T-helper 1 cell (primary cell): Measurements from ENCODE around the gene GNAT2.

ENCODE experiments used
- DNase-seq, 5 donors: peaks; one replicate each; pipeline ENCODE4 v3.0.0-alpha.2; 2012 to 2020

Gene GNAT2

GRCh38 chr1:109605381-109605780 is 14.0 kb downstream of the GNAT2 start:
- DNase-seq = no peak

DNA sequence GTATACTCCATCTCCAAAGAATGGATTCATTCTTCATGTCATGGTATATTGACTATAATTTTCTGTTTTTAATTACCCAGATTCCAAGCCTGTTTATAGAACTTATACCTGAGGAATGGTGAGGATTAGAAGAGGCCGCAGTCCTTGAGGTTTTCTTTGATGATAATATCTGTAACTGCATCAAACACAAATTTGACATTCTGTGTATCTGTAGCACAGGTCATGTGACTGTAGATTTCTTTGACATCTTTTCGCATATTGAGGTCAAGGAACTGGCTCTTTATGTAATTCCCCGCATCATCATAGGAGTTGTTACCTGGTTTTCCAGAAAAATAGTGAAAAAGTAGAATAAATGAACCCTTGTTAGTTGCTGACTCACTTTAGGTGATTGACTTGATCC is 16.2 kb downstream of the GNAT2 start:
- no peak for DNase-seq

- no peak for DNase-seq
Measured at GRCh38 chr1:109598655-109599054, 20.8 kb downstream of the GNAT2 start.

- no peak for DNase-seq
Measured at GRCh38 chr1:109598156-109598555, 21.3 kb downstream of the GNAT2 start.

GRCh38 chr1:109595531-109595930 is 23.9 kb downstream of the GNAT2 start:
- no peak for DNase-seq

DNA sequence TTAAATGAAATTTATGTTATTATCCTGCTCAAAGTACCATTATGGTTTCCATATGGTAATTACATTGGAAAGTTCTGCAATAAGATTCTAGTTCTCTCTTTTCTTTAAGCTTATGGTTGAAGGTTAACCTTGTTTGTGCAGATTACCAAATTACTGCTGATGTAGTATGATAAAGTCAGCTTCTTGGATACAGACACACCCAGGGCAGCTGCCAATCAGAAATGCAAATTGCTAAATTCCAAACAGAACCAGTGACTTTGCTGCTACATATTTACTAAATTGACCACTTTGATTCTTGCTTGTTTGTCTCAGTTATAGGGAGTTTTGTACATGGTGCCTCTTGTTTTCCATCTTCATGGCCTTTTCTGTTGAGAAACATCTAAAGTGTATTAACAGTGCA is 26.5 kb downstream of the GNAT2 start:
- no peak for DNase-seq

- DNase-seq = no peak
Measured at GRCh38 chr1:109589679-109590078, 29.7 kb downstream of the GNAT2 start.

GRCh38 chr1:109589177-109589576 is 30.2 kb downstream of the GNAT2 start:
- DNase-seq = no peak

DNA sequence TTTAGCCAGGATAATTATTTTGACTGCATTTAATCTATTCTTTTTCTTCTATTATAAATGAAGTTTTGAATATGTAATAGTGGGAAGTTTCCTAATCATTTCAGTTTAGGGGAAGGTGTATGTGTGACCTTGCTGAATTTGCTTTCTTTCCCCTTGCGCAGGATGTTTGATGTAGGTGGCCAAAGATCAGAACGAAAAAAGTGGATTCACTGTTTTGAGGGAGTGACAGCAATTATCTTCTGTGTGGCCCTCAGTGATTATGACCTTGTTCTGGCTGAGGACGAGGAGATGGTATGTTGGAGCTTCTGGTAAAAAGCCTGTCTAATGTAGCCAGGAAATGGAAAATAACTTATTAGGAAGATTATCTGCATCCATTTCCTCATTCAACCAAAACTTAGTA is 33.4 kb downstream of the GNAT2 start:
- no peak for DNase-seq

GRCh38 chr1:109584766-109585165 is 34.6 kb downstream of the GNAT2 start:
- DNase-seq = no peak

DNA sequence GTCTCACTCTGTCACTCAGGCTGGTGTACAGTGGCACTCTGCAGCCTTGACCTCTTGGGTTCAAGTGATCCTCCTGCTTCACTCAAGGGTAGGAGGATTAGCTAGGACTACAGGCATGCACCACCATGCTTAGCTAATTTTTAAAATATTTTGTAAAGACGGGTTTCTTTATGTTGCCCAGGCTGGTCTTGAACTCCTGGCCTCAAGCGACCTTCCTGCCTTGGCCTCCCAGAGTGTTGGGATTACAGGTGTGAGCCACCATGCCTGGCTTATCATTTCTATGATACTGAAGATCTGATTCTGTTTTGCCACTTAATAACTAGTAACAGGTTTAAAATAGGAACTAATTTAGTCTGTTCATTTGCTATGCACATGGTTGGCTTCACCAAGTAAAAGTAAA is 37.4 kb downstream of the GNAT2 start:
- no peak for DNase-seq

DNA sequence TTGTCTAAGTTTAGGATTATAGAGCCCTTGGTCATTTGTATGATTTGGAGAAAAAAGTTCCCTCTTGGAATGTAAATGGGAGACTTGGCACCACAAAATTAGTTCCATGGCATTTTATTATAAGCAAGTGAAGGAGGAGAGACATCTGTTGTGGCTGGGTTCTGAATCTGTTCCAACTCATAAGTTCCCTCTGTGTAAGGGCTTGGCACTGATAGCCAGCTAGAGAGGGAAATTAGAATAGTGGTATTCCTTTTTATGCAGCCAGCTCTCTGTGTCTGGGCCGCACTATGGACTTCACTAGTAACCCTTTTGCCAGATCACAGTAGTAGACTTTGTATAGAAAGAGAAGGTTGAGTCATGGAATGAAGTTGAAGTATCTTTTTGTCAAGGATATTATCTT is 39.9 kb downstream of the GNAT2 start:
- DNase-seq = no peak

DNA sequence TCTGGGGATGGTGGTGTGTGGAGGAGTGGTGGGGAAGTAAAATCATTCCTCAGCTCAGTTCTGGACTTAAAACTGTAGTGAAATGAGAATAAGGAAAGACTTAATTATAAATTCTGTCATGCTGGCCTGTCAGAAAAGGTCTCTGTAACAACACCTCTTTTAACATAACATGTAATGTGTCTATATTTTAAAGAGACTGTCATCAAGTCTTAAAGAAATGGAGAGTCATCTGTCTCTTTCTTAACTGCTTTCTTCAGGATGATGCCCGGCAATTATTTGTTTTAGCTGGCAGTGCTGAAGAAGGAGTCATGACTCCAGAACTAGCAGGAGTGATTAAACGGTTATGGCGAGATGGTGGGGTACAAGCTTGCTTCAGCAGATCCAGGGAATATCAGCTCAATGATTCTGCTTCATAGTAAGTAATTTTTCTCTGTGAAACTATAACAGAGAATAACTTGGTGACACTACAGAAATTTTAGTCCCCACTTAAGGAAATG is 40.4 kb downstream of the GNAT2 start:
- no peak for DNase-seq

DNA sequence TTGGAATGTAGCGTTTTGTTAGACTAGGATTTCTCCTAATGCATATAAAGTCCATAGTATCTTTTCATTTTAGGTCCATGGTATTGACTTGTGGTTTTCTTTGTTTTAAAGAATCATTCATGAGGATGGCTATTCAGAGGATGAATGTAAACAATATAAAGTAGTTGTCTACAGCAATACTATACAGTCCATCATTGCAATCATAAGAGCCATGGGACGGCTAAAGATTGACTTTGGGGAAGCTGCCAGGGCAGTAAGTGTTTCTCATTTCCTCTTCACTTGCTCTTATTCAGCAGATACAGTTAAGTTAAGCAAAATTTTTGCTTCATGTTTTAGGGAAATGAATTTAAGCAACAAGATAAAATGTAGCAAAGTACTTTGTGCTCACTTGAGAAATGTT is 45.6 kb downstream of the GNAT2 start:
- DNase-seq = no peak

DNA sequence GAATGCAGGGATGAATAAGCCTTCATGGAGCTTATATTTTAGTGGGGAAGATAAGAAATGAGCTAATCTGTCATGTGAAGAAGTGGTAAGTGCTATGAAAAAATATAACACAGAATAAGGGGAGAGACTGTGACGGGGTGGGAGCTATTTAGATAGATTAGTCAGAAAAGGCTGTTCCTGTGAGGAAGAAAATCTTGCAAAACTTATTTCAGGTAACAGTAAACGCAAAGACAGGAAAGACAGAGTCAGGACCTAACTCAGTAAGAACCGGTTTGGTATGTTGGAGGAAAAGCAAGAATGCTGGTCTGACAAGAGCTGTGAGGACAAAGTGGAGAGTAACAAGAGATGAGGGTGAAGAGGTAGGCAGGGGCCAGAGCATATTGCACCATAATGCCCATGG is 49.0 kb downstream of the GNAT2 start:
- no peak for DNase-seq

GRCh38 chr1:109569323-109569722 is 50.1 kb downstream of the GNAT2 start:
- DNase-seq = no peak

- DNase-seq = no peak
Measured at GRCh38 chr1:109567877-109568672, 51.3 kb downstream of the GNAT2 start.

DNA sequence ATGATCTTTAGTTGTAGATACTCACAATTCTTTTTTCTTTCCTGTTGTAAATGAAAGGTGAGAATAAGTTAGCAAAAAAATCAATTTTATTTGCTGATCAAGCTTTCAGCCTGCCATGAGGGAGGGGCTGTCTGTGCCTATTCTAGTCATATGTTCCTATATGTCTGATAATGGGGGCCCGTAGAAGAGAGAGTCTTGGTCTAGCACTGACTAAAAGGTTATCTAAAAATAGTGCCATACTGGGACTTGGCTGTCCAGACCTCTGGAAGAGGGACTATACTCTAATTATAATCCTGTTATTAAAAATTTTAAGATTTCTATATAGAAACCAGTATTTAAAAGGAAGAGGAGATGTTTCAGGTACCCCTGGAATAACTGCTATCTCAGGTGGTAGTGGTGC is 52.4 kb downstream of the GNAT2 start:
- DNase-seq = no peak

DNA sequence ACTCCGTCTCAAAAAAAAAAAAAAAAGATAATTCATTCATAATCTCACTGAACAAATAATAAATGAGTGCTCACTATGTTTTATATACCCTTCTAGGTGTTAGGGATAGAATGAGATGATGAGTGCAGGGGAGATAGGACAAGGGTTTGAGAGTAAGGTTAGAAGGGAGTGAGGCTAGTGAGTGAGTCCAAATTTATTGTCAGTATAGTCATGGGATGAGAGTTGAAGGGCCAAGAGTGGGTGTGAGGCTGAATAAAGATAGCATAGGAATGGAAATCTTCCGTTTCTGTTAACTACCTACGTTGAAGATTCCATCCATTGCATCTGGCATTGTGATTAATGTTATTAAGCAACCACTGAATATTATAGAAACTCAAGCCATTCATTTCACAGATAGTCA is 54.2 kb downstream of the GNAT2 start:
- no peak for DNase-seq

- DNase-seq = no peak
Measured at GRCh38 chr1:109564194-109564878, 55.1 kb downstream of the GNAT2 start.

- no peak for DNase-seq
Measured at GRCh38 chr1:109559995-109560394, 59.4 kb downstream of the GNAT2 start.

DNA sequence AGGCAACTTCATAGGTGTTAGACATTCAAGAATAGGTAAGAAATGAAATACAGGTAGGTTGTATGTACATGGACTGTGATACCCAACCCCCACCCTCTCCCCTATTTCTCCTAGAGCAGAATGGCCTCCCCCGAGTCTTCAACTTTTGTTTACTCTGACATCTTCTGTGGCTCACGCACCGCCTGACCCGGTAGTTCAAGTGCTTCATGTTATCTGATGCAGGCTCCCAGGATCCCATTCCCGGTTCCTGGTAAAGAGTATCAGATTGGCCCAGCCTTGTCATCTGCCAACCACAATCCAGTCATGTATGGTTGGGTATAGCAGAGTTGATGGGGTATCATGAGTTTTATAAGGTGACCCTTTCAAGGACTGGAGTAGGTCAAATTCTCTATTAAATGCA is 61.9 kb downstream of the GNAT2 start:
- no peak for DNase-seq

DNA sequence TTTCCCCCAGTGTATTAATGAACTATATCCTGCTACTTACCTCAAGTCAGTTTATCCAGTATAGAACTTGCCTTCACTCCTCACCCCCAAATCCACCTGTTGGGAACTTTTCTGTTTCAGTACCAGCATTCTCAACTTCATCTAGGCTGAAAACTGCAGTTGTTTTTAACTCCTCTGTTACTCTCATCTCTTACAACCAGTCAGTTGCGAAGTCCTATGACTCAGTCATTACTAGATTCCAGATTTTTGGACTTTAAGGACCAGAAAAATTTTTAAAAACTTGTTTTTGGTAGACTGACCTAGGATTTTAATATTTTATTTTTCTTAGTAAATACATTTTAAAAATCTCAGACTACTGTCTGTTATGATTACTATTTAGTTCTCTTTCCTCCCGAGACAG is 62.9 kb downstream of the GNAT2 start:
- no peak for DNase-seq
